H1 (cell line): ENCODE measurements around the gene TMBIM1.
"Not testable (repeated sequence)": the region's sequence is repeated elsewhere in the genome, so short reads cannot be mapped to it uniquely, and the experiment has no call there.

ENCODE experiments used
- CTCF ChIP-seq, 3 experiments: IDR thresholded peaks; 1 replicate in 2 of 3; 2 replicates in 1 of 3; pipeline versions ENCODE4 v1.5.1 to v1.6.1; 2011; ENCODE audit warnings: low read length in 3 of 3, mild to moderate bottlenecking in 3 of 3, inconsistent platforms in 2 of 3, low read depth in 1 of 3, moderate library complexity in 1 of 3; ENCODE audit not compliant: insufficient read depth in 1 of 3; ENCODE audit errors: control extremely low read depth in 1 of 3
- EP300 ChIP-seq, 2 experiments: IDR thresholded peaks; 1 replicate in 1 of 2; 2 replicates in 1 of 2; pipeline ENCODE4 v1.6.1; 2011 to 2012; ENCODE audit warnings: low read depth in 2 of 2, low read length in 2 of 2, mild to moderate bottlenecking in 2 of 2, borderline replicate concordance in 1 of 2, inconsistent platforms in 1 of 2, moderate library complexity in 1 of 2
- PHF8 ChIP-seq: fragments of 200-600 bp; sonication (generic); conservative IDR thresholded peaks from 2 replicates; pipeline ENCODE4 v1.7.1; 2012; ENCODE audit warnings: low read depth, mild to moderate bottlenecking, inconsistent platforms, low read length, moderate library complexity
- POLR2A ChIP-seq, 2 experiments: IDR thresholded peaks; 1 replicate in 1 of 2; 2 replicates in 1 of 2; pipeline ENCODE4 v1.6.1; 2011; ENCODE audit warnings: low read depth in 2 of 2, low read length in 2 of 2, mild to moderate bottlenecking in 2 of 2; ENCODE audit errors: control extremely low read depth in 1 of 2
- TF ChIP-seq, protein P1 (sequence below): IDR thresholded peaks from 2 replicates; pipeline ENCODE4 v1.6.1; 2012; ENCODE audit warnings: inconsistent platforms

- TF ChIP-seq EP300 (IDR thresholded peaks at IDR 0.05; ENCODE audit: borderline replicate concordance in 1 of 2, low read depth in 2 of 2, low read length in 2 of 2); CTCF (IDR thresholded peaks at IDR 0.05; ENCODE audit: control extremely low read depth in 1 of 3, insufficient read depth in 1 of 3, low read depth in 1 of 3, low read length in 3 of 3); POLR2A (IDR thresholded peaks at IDR 0.05; ENCODE audit: control extremely low read depth in 1 of 2, low read depth in 2 of 2, low read length in 2 of 2); PHF8: not testable (repeated sequence)
- TF ChIP-seq, protein P1, sequence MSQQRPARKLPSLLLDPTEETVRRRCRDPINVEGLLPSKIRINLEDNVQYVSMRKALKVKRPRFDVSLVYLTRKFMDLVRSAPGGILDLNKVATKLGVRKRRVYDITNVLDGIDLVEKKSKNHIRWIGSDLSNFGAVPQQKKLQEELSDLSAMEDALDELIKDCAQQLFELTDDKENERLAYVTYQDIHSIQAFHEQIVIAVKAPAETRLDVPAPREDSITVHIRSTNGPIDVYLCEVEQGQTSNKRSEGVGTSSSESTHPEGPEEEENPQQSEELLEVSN, result not testable (repeated sequence)
Observed at GRCh38 chr2:218311541-218312266, 19.4 kb upstream of the TMBIM1 start.
